HepG2 (cell line): Measurements from ENCODE around the gene NUDT2. TPM values are rescaled to one million over a fixed set of nuclear protein-coding genes. Genes with fewer than 3 reads are reported as not detected.

ENCODE experiments used
- AGO1 ChIP-seq: fragments of 200-400 bp; formaldehyde crosslinking; IDR thresholded peaks from 2 replicates; pipeline ENCODE4 v1.6.1; 2017; ENCODE audit warnings: mild to moderate bottlenecking, low read depth, low read length, moderate library complexity; ENCODE audit not compliant: poor library complexity, severe bottlenecking
- ARNT2 ChIP-seq: sonication (generic); formaldehyde crosslinking; IDR thresholded peaks from 2 replicates; pipeline ENCODE4 v1.8.0; 2022; ENCODE audit warnings: mild to moderate bottlenecking, low read depth, missing genetic modification reagents, moderate library complexity
- ATF2 ChIP-seq: sonication (generic); formaldehyde crosslinking; IDR thresholded peaks from 2 replicates; pipeline ENCODE4 v1.4.0; 2020; ENCODE audit warnings: missing genetic modification reagents
- ATF7-NPFF ChIP-seq: sonication (generic); formaldehyde crosslinking; IDR thresholded peaks from 2 replicates; pipeline ENCODE4 v1.8.1; 2023; ENCODE audit warnings: mild to moderate bottlenecking, low read depth, missing genetic modification reagents, moderate library complexity
- EEA1 ChIP-seq: sonication (generic); formaldehyde crosslinking; IDR thresholded peaks from 2 replicates; pipeline ENCODE4 v1.5.1; 2020; ENCODE audit warnings: mild to moderate bottlenecking, missing genetic modification reagents, borderline replicate concordance
- ISX ChIP-seq: sonication (generic); formaldehyde crosslinking; conservative IDR thresholded peaks from 2 replicates; pipeline ENCODE4 v1.5.0; 2020; ENCODE audit warnings: missing genetic modification reagents
- JARID2 ChIP-seq: sonication (generic); formaldehyde crosslinking; IDR thresholded peaks from 2 replicates; pipeline ENCODE4 v1.8.1; 2023; ENCODE audit warnings: missing genetic modification reagents, inconsistent platforms; ENCODE audit not compliant: insufficient replicate concordance
- KDM2A ChIP-seq: sonication (generic); formaldehyde crosslinking; IDR thresholded peaks from 2 replicates; pipeline ENCODE4 v1.4.0; 2020; ENCODE audit warnings: low read depth, missing genetic modification reagents, borderline replicate concordance
- MAF1 ChIP-seq: sonication (generic); formaldehyde crosslinking; IDR thresholded peaks from 2 replicates; pipeline ENCODE4 v1.5.0; 2020; ENCODE audit warnings: missing genetic modification reagents, borderline replicate concordance
- MAX ChIP-seq: IDR thresholded peaks from 2 replicates; pipeline ENCODE4 v1.6.1; 2012; ENCODE audit warnings: inconsistent platforms
- MEIS1 ChIP-seq: sonication (generic); formaldehyde crosslinking; IDR thresholded peaks from 2 replicates; pipeline ENCODE4 v1.9.0; 2021; ENCODE audit warnings: mild to moderate bottlenecking, missing genetic modification reagents, moderate library complexity, borderline replicate concordance
- NFE2L2 ChIP-seq: fragments of 150-350 bp; IDR thresholded peaks from 2 replicates; pipeline ENCODE4 v1.6.1; 2014; ENCODE audit warnings: low read length
- NFIB ChIP-seq: sonication (generic); formaldehyde crosslinking; IDR thresholded peaks from 2 replicates; pipeline ENCODE4 v1.9.0; 2021; ENCODE audit warnings: missing genetic modification reagents, mild to moderate bottlenecking, borderline replicate concordance
- PAF1 ChIP-seq: IDR thresholded peaks from 2 replicates; pipeline ENCODE4 v1.6.1; 2016; ENCODE audit warnings: missing genetic modification reagents, missing compliant biosample characterization
- PHB2 ChIP-seq: fragments of 450-650 bp; IDR thresholded peaks from 2 replicates; pipeline ENCODE4 v1.6.1; 2018; ENCODE audit not compliant: partially characterized antibody
- RFX5 ChIP-seq: IDR thresholded peaks from 2 replicates; pipeline ENCODE4 v1.6.1; 2011; ENCODE audit warnings: low read depth, low read length, improper control_type of control experiment
- RFXAP ChIP-seq: sonication (generic); formaldehyde crosslinking; IDR thresholded peaks from 2 replicates; pipeline ENCODE4 v1.4.0; 2020; ENCODE audit warnings: missing genetic modification reagents, borderline replicate concordance
- STAT5B ChIP-seq: sonication (generic); formaldehyde crosslinking; IDR thresholded peaks from 2 replicates; pipeline ENCODE4 v1.4.0; 2020; ENCODE audit warnings: missing genetic modification reagents
- TAF1 ChIP-seq: sonication (generic); formaldehyde crosslinking; IDR thresholded peaks from 2 replicates; pipeline ENCODE4 v1.4.0; 2020; ENCODE audit warnings: missing genetic modification reagents
- TAF15 ChIP-seq: fragments of 200-400 bp; formaldehyde crosslinking; IDR thresholded peaks from one replicate; pipeline ENCODE4 v1.6.1; 2018; ENCODE audit warnings: mild to moderate bottlenecking, low read depth, low read length; ENCODE audit not compliant: poor library complexity, severe bottlenecking
- TGIF2 ChIP-seq: IDR thresholded peaks from 2 replicates; pipeline ENCODE4 v1.6.1; 2016; ENCODE audit warnings: control low read depth, missing compliant biosample characterization
- TMF1 ChIP-seq: sonication (generic); formaldehyde crosslinking; IDR thresholded peaks from 2 replicates; pipeline ENCODE4 v1.8.1; 2022; ENCODE audit warnings: low read depth, missing genetic modification reagents
- TOE1 ChIP-seq: sonication (generic); formaldehyde crosslinking; IDR thresholded peaks from 2 replicates; pipeline ENCODE4 v1.4.0; 2020; ENCODE audit warnings: mild to moderate bottlenecking, missing genetic modification reagents
- ZFY ChIP-seq: sonication (generic); formaldehyde crosslinking; IDR thresholded peaks from 2 replicates; pipeline ENCODE4 v1.4.0; 2020; ENCODE audit warnings: missing genetic modification reagents
- ZKSCAN8 ChIP-seq: IDR thresholded peaks from 2 replicates; pipeline ENCODE4 v1.6.1; 2016; ENCODE audit warnings: borderline replicate concordance, missing genetic modification reagents, missing compliant biosample characterization
- ZNF263 ChIP-seq: sonication (generic); formaldehyde crosslinking; IDR thresholded peaks from 2 replicates; pipeline ENCODE4 v1.4.0; 2020; ENCODE audit warnings: missing genetic modification reagents
- ZNF264 ChIP-seq: sonication (generic); formaldehyde crosslinking; IDR thresholded peaks from 2 replicates; pipeline ENCODE4 v1.4.0; 2020; ENCODE audit warnings: missing genetic modification reagents
- ZNF326 ChIP-seq: sonication (generic); formaldehyde crosslinking; IDR thresholded peaks from 2 replicates; pipeline ENCODE4 v1.4.0; 2020; ENCODE audit warnings: missing genetic modification reagents, borderline replicate concordance
- ZNF552 ChIP-seq: sonication (generic); formaldehyde crosslinking; IDR thresholded peaks from 2 replicates; pipeline ENCODE4 v1.9.0; 2022; ENCODE audit warnings: missing genetic modification reagents, mild to moderate bottlenecking, borderline replicate concordance
- ZNF639 ChIP-seq: conservative IDR thresholded peaks from 2 replicates; pipeline ENCODE4 v1.6.1; 2018; ENCODE audit warnings: missing genetic modification reagents
- ZNF768 ChIP-seq: sonication (generic); formaldehyde crosslinking; IDR thresholded peaks from 2 replicates; pipeline ENCODE4 v1.4.0; 2020; ENCODE audit warnings: missing genetic modification reagents
- polyA plus RNA-seq, 8 experiments: library from polyadenylated mRNA; depleted of rRNA in 3 of 8; stranded (reverse) in 7 of 8; unstranded in 1 of 8; fragments of >200 nt; fragmentation: Illumina TruSeq in 4 of 8; extraction: Trizol in 4 of 8; gene quantifications; 2 replicates each; pipeline versions ENCODE4 v1.2.1 to v1.2.3, GENCODE V29; 2011 to 2016; ENCODE audit warnings: low read depth in 4 of 8, missing spikeins in 1 of 8, mixed read lengths in 1 of 8; ENCODE audit not compliant: insufficient read depth in 1 of 8
- total RNA-seq, 5 experiments: library from RNA; depleted of rRNA; stranded (reverse); fragments of >200 nt; fragmentation: Illumina TruSeq; extraction: Trizol; gene quantifications; 2 replicates each; pipeline ENCODE4 v1.2.3, GENCODE V29; 2016; ENCODE audit warnings: low read depth in 1 of 5

Gene NUDT2
- total and polyA plus RNA-seq, 2 of the 13 experiments (the other 11 are each of a cell fraction or from before 2014, with no cell fraction given): 19.9 to 24.6 TPM

- TF ChIP-seq ZNF639 (0 out of 2 replicates have a peak, but pooled peaks have one; percentile 31), ZNF768 (no peak), ZNF264 (CRISPR knock-in tag) (peak; percentile 80; the same call in 1 of the 2 replicates), PHB2 (no peak), MEIS1 (CRISPR knock-in tag) (no peak), ZFY (CRISPR knock-in tag) (no peak), PAF1 (CRISPR knock-in tag) (no peak), KDM2A (CRISPR knock-in tag) (peak; percentile 50; the same call in 1 of the 2 replicates), ZKSCAN8 (CRISPR knock-in tag) (no peak), AGO1 (no peak), JARID2 (no peak), TAF1 (CRISPR knock-in tag) (peak; percentile 57; the same call in 1 of the 2 replicates), TAF15 (no peak), NFE2L2 (no peak), ISX (no peak), ZNF326 (CRISPR knock-in tag) (no peak), STAT5B (no peak), RFXAP (CRISPR knock-in tag) (no peak), RFX5 (no peak), TMF1 (CRISPR knock-in tag) (no peak), EEA1 (no peak), ATF2 (peak; percentile 50; the same call in 1 of the 2 replicates), TGIF2 (peak; percentile 63; the same call in 1 of the 2 replicates), TOE1 (CRISPR knock-in tag) (peak; percentile 77; the same call in 1 of the 2 replicates), MAF1 (CRISPR knock-in tag) (no peak), MAX (no peak), NFIB (CRISPR knock-in tag) (no peak), ATF7-NPFF (CRISPR knock-in tag) (no peak), ZNF263 (CRISPR knock-in tag) (no peak), ARNT2 (CRISPR knock-in tag) (no peak), ZNF552 (CRISPR knock-in tag) (no peak)
Observed at GRCh38 chr9:34374905-34375552, 45.7 kb downstream of the NUDT2 start (continued).
